Measurements from ENCODE around the gene ITGAD.

Gene ITGAD

DNA sequence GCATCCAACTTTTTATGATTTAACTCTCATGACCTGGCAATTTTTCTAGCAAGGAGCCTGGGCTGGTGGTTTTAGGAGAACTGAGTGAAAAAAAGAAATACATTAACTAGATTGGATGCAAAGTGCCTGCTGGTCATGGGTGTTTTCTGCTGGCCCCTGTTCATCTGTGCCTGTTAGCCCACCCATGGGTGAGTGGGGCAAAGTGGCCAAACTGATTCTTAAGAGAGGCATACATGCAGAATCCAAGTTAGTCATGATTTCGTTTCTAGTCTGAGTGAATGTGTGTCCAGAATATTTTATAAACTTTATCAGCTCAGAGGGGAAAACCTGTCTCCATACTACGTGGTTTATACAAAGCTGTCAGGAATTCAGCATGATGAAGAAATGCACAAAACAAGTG lies 4.6 kb upstream of the ITGAD start:
- Histone ChIP-seq H2AFZ (ENCODE audit: low read depth, low read length, severe bottlenecking) (no peak overlapping the region), H3K4me3 (ENCODE audit: insufficient read depth, low read length, poor library complexity, severe bottlenecking) (no peak overlapping the region), H3K27me3 (ENCODE audit: low read length) (no peaks in the 10 kb centered on the region), H4K20me1 (ENCODE audit: low read depth, low read length) (no peaks in the 10 kb centered on the region), H3K36me3 (ENCODE audit: low read length) (no peaks in the 10 kb centered on the region), H3K27ac (ENCODE audit: low read depth, low read length) (no peak overlapping the region), H3K9me3 (ENCODE audit: insufficient read depth, low read length) (no peaks in the 10 kb centered on the region), H3K9ac (ENCODE audit: low read length) (no peak overlapping the region), H3K9me2 (replicated peaks; ENCODE audit: insufficient read depth, low read length) (no peaks in the 10 kb centered on the region), H3K4me2 (ENCODE audit: low read depth, low read length, poor library complexity, severe bottlenecking) (no peak overlapping the region), H3F3A (ENCODE audit: insufficient read depth) (no peaks in the 10 kb centered on the region), H3K79me2 (ENCODE audit: insufficient read depth, low read length) (no peaks in the 10 kb centered on the region)
- TF ChIP-seq, protein P1, sequence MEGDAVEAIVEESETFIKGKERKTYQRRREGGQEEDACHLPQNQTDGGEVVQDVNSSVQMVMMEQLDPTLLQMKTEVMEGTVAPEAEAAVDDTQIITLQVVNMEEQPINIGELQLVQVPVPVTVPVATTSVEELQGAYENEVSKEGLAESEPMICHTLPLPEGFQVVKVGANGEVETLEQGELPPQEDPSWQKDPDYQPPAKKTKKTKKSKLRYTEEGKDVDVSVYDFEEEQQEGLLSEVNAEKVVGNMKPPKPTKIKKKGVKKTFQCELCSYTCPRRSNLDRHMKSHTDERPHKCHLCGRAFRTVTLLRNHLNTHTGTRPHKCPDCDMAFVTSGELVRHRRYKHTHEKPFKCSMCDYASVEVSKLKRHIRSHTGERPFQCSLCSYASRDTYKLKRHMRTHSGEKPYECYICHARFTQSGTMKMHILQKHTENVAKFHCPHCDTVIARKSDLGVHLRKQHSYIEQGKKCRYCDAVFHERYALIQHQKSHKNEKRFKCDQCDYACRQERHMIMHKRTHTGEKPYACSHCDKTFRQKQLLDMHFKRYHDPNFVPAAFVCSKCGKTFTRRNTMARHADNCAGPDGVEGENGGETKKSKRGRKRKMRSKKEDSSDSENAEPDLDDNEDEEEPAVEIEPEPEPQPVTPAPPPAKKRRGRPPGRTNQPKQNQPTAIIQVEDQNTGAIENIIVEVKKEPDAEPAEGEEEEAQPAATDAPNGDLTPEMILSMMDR (IDR thresholded peaks at IDR 0.05; ENCODE audit: insufficient read depth, low read length, poor library complexity, severe bottlenecking): no peak
- TF ChIP-seq EZH2phosphoT487 (conservative IDR thresholded peaks at IDR 0.05; ENCODE audit: low read length): no peak

DNA sequence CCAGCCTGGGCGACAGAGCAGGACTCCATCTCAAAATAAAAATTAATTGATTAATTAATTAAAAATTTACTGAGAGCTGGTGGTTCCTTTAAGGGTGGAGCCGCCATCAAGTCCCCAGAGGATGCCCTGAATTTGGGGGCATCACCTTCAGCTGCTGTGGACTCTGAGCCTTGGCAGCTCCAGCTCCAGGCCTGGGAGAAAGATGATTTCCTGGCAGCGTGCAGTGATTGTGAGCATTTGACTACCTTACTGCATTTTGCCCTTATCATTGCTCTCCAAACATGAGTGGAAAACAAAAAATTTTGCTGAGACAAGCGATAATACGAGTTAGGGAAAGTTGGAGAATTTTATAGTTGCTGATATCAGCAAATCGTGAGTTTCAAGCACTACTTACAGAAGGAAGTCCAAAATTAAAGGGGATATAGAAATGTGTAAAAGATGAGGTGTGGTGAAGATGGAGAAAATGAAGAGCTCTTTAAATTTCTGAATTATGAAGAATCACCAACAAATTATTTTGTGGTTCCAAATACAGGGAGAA lies 2.6 kb upstream of the ITGAD start:
- H3K9ac ChIP-seq (ENCODE audit: low read length): no peak overlapping the region

DNA sequence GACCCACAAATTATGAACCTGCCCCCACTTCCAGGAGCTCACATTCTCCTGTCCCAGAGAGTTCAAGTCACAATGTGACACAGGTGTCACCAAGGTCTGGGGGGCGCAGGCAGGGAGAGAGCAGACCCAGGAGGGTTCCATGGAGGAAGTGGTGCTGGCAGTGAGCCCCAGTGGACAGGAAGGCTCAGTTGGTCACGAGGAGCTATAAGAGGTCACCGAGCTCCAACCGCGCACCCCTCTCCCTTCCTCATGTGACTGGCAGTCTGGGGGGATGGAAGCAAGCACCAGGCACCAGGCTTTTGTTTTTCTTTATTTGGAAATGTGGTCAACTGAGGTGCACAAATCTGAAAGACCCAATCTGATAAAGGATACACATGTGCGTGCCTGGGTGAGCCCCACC lies 2.5 kb downstream of the ITGAD start:
- no peaks in the 10 kb centered on the region for H4K20me1 ChIP-seq (ENCODE audit: low read depth, low read length)
- no peak overlapping the region for H3K9ac ChIP-seq (ENCODE audit: low read length)
- H3K27ac ChIP-seq (ENCODE audit: low read depth, low read length): no peak overlapping the region
- H3K9me2 ChIP-seq (replicated peaks; ENCODE audit: insufficient read depth, low read length): no peaks in the 10 kb centered on the region
- H3K27me3 ChIP-seq (ENCODE audit: low read length): no peaks in the 10 kb centered on the region
- no peaks in the 10 kb centered on the region for H3K79me2 ChIP-seq (ENCODE audit: insufficient read depth, low read length)
- H3K4me3 ChIP-seq (ENCODE audit: insufficient read depth, low read length, poor library complexity, severe bottlenecking): no peak overlapping the region
- no peaks in the 10 kb centered on the region for H3K36me3 ChIP-seq (ENCODE audit: low read length)
- H2AFZ ChIP-seq (ENCODE audit: low read depth, low read length, severe bottlenecking): no peak overlapping the region
- H3K9me3 ChIP-seq (ENCODE audit: insufficient read depth, low read length): no peaks in the 10 kb centered on the region
- TF ChIP-seq, protein P1 (IDR thresholded peaks at IDR 0.05; ENCODE audit: insufficient read depth, low read length, poor library complexity, severe bottlenecking): no peak
- no peak for TF ChIP-seq EZH2phosphoT487 (conservative IDR thresholded peaks at IDR 0.05; ENCODE audit: low read length)
- H3K4me2 ChIP-seq (ENCODE audit: low read depth, low read length, poor library complexity, severe bottlenecking): no peak overlapping the region
- no peaks in the 10 kb centered on the region for H3F3A ChIP-seq (ENCODE audit: insufficient read depth)

More for the DNA sequence above, 2.6 kb upstream of the ITGAD start:
- Histone ChIP-seq H3K9me2 (replicated peaks; ENCODE audit: insufficient read depth, low read length) (no peaks in the 10 kb centered on the region), H3K27me3 (ENCODE audit: low read length) (no peaks in the 10 kb centered on the region), H3K79me2 (ENCODE audit: insufficient read depth, low read length) (no peaks in the 10 kb centered on the region), H3K4me3 (ENCODE audit: insufficient read depth, low read length, poor library complexity, severe bottlenecking) (no peak overlapping the region), H3K4me2 (ENCODE audit: low read depth, low read length, poor library complexity, severe bottlenecking) (no peak overlapping the region), H2AFZ (ENCODE audit: low read depth, low read length, severe bottlenecking) (no peak overlapping the region), H3K36me3 (ENCODE audit: low read length) (no peaks in the 10 kb centered on the region), H4K20me1 (ENCODE audit: low read depth, low read length) (no peaks in the 10 kb centered on the region), H3K9me3 (ENCODE audit: insufficient read depth, low read length) (no peaks in the 10 kb centered on the region), H3K27ac (ENCODE audit: low read depth, low read length) (no peak overlapping the region), H3F3A (ENCODE audit: insufficient read depth) (no peaks in the 10 kb centered on the region)
- no peak for TF ChIP-seq EZH2phosphoT487 (conservative IDR thresholded peaks at IDR 0.05; ENCODE audit: low read length)
- TF ChIP-seq, protein P1 (IDR thresholded peaks at IDR 0.05; ENCODE audit: insufficient read depth, low read length, poor library complexity, severe bottlenecking): no peak
